Inferior parietal cortex (tissue), 1 donor: ENCODE data around the gene SMC1A.

Source experiments
- DNase-seq: peaks from one replicate; pipeline ENCODE4 v3.0.0-alpha.2; 2016; ENCODE audit errors: extremely low spot score

Gene SMC1A

DNA sequence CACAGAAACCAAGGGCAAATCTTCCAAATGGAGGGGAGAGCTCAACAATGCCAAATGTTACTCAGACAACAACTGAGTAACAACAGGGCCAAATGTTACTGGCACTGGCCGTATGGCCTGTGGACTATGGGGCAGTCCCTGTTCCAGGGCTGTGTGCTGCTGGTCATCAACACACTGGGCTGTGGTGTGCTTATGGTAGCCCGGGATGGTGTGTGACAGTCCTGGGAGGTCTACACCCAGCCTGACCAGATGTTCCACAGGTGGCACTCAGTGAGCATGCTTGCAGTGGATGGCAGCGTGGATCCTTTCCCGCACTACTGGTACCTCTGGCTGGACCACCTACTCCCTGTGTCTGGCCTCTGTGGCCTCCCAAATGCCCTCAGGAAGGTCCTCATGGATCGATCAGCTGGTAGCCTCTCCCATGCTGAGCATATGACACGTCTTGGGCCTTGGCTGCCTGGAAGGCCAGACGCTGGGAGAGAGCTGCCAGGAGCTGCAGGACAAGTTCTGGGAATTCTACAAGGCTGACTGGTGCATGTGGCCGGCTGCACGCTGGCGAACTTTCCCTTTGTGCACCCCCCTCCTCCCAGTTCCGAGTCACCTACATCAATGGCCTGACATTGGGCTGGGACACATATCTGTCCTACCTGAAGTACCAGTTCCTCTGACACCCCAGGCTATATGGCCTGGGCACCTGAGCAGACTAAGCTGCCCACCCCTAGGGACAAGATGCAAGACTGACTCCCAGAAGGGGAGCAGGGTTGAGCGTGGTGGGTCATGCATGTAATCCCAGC, 81.4 kb downstream of the SMC1A start:
- no peak for DNase-seq

DNA sequence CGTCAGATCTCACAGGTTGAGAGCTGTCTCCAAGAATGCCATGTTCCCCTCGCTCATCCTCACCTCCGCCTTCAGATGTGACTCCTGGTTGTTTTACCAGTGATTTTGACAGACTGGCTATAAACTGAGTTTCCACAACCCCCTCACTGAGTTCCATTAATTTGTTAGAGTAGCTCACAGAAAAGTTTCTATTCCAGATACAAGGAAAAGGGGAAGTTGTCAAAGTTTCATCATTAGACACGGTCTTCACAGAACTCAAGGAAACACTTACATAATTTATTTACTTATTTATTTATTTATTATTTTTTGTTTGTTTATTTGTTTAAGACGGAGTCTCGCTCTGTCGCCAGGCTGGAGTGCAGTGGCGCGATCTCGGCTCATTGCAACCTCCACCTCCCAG, 85.4 kb downstream of the SMC1A start:
- no peak for DNase-seq

DNA sequence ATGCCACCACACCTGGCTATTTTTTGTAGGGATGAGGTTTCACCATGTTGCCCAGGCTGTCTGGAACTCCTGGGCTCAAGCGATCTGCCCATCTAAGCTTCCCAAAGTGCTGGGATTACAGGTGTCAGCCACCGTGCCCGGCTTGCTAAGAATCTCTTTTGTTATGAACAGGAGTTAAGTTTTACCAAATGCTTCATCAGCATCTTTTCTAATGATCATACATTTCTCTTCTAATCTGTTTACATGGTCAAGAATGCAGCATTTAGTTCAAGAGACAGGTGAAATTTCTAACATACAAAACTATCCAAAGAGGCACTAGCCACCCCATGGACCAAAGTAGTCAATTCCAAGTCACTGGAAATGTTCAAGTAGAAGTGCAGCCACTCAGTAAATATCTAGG, 88.6 kb downstream of the SMC1A start:
- no peak for DNase-seq

GRCh38 chrX:53332204-53332603, 90.2 kb downstream of the SMC1A start:
- DNase-seq, result no peak

GRCh38 chrX:53330331-53330730, 92.1 kb downstream of the SMC1A start:
- no peak for DNase-seq

DNA sequence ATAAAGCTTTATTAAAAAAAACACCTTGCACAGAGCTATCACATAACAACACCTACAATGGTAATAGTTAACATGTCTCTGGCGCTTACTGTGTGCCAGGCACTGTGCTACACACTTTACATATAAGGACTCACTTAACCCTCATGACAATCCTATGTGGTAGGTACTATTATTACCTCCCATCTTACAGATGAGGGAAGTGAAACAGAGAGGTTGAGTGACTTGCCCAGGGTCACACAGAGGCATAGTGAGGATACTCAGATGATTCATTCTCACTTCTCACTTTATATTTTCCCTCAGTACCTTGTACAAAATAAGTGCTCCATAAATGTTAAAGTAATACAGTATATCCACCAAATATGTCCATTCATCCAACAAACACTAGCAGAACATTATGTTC, 97.7 kb downstream of the SMC1A start:
- DNase-seq, result no peak
